ENCODE measurements around the gene LAMA2. TPM values are rescaled to one million over a fixed set of nuclear protein-coding genes. Genes with fewer than 3 reads are reported as not detected.

Gene LAMA2
- polyA plus RNA-seq, 1 donor from 2014 or later: 2.5 TPM

DNA sequence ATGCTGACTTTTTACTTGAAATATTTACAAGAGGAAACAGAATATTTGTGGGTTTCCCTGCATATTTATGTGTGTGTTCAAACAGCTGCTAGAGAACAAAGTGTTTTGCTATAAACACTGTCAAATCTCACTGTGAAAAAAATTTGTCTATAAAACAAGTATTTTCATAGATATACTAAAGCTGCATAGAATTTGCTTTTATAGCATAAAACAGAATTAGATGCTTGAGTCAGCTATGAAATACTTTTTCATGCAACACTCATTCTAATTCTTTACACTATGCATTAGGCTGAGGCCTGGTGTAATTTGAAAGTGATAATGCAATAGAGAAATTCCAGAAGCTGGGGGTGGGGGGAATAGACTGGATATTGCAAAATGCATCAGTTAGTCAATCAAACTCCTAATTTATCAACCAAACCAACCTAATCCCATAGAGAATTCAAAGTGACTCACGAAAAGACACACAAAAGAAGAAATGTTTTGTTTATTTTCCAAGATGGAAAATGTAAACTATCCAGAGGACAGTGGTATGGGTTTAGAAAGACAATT is 148.2 kb downstream of the LAMA2 start:
- Histone ChIP-seq H4K20me1 (ENCODE audit: insufficient read depth) (no peaks in the 10 kb centered on the region), H3K9me3 (ENCODE audit: low read length) (no peaks in the 10 kb centered on the region), H3F3A (ENCODE audit: insufficient read depth, low read length, poor library complexity, severe bottlenecking) (no peaks in the 10 kb centered on the region), H3K9me2 (ENCODE audit: insufficient read depth, low read length) (no peaks in the 10 kb centered on the region), H2AFZ (ENCODE audit: low read depth, low read length) (no peak overlapping the region), H3K79me2 (replicated peaks; ENCODE audit: insufficient read depth, low read length) (no peaks in the 10 kb centered on the region), H3K27ac (ENCODE audit: low read length) (no peak overlapping the region), H3K9ac (ENCODE audit: low read length) (no peak overlapping the region), H3K4me3 (ENCODE audit: low read length) (no peak overlapping the region), H3K36me3 (ENCODE audit: insufficient read depth, low read length) (no peaks in the 10 kb centered on the region), H3K4me2 (ENCODE audit: low read length) (no peak overlapping the region), H3K27me3 (ENCODE audit: insufficient read depth, low read depth, low read length) (no peaks in the 10 kb centered on the region)
- TF ChIP-seq MXI1 (conservative IDR thresholded peaks at IDR 0.05; ENCODE audit: poor library complexity, severe bottlenecking) (no peak), TAF1 (IDR thresholded peaks at IDR 0.05; ENCODE audit: low read depth) (no peak), EZH2 (IDR thresholded peaks at IDR 0.05; ENCODE audit: borderline replicate concordance, insufficient read depth, low read length, poor library complexity, severe bottlenecking) (no peak), POLR2AphosphoS5 (IDR thresholded peaks at IDR 0.05) (no peak), REST (IDR thresholded peaks at IDR 0.05; ENCODE audit: borderline replicate concordance) (no peak), EP300 (conservative IDR thresholded peaks at IDR 0.05; ENCODE audit: poor library complexity, severe bottlenecking) (no peak), RAD21 (conservative IDR thresholded peaks at IDR 0.05) (no peak), SMC3 (conservative IDR thresholded peaks at IDR 0.05; ENCODE audit: poor library complexity) (no peak)
- TF ChIP-seq, protein P1, sequence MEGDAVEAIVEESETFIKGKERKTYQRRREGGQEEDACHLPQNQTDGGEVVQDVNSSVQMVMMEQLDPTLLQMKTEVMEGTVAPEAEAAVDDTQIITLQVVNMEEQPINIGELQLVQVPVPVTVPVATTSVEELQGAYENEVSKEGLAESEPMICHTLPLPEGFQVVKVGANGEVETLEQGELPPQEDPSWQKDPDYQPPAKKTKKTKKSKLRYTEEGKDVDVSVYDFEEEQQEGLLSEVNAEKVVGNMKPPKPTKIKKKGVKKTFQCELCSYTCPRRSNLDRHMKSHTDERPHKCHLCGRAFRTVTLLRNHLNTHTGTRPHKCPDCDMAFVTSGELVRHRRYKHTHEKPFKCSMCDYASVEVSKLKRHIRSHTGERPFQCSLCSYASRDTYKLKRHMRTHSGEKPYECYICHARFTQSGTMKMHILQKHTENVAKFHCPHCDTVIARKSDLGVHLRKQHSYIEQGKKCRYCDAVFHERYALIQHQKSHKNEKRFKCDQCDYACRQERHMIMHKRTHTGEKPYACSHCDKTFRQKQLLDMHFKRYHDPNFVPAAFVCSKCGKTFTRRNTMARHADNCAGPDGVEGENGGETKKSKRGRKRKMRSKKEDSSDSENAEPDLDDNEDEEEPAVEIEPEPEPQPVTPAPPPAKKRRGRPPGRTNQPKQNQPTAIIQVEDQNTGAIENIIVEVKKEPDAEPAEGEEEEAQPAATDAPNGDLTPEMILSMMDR (IDR thresholded peaks at IDR 0.05; ENCODE audit: poor library complexity, severe bottlenecking): no peak

- Histone ChIP-seq H3F3A (ENCODE audit: insufficient read depth, low read length, poor library complexity, severe bottlenecking) (no peaks in the 10 kb centered on the region), H3K9me3 (ENCODE audit: low read length) (no peaks in the 10 kb centered on the region), H3K27ac (ENCODE audit: low read length) (no peak overlapping the region), H2AFZ (ENCODE audit: low read depth, low read length) (no peak overlapping the region), H3K4me2 (ENCODE audit: low read length) (no peak overlapping the region), H3K36me3 (ENCODE audit: insufficient read depth, low read length) (no peaks in the 10 kb centered on the region), H3K79me2 (replicated peaks; ENCODE audit: insufficient read depth, low read length) (no peaks in the 10 kb centered on the region), H3K27me3 (ENCODE audit: insufficient read depth, low read depth, low read length) (no peaks in the 10 kb centered on the region), H3K9ac (ENCODE audit: low read length) (no peak overlapping the region), H4K20me1 (ENCODE audit: insufficient read depth) (no peaks in the 10 kb centered on the region), H3K4me3 (ENCODE audit: low read length) (no peak overlapping the region), H3K9me2 (ENCODE audit: insufficient read depth, low read length) (no peaks in the 10 kb centered on the region)
- TF ChIP-seq MXI1 (conservative IDR thresholded peaks at IDR 0.05; ENCODE audit: poor library complexity, severe bottlenecking) (no peak), REST (IDR thresholded peaks at IDR 0.05; ENCODE audit: borderline replicate concordance) (no peak), SMC3 (conservative IDR thresholded peaks at IDR 0.05; ENCODE audit: poor library complexity) (no peak), POLR2AphosphoS5 (IDR thresholded peaks at IDR 0.05) (no peak), EP300 (conservative IDR thresholded peaks at IDR 0.05; ENCODE audit: poor library complexity, severe bottlenecking) (no peak), EZH2 (IDR thresholded peaks at IDR 0.05; ENCODE audit: borderline replicate concordance, insufficient read depth, low read length, poor library complexity, severe bottlenecking) (no peak), TAF1 (IDR thresholded peaks at IDR 0.05; ENCODE audit: low read depth) (no peak)
- TF ChIP-seq, protein P1 (IDR thresholded peaks at IDR 0.05; ENCODE audit: poor library complexity, severe bottlenecking): no peak
Measured at GRCh38 chr6:129032602-129033001, 149.7 kb downstream of the LAMA2 start.
